DMS153 treated with DMSO at 0.1 percent for 48 hours (cell line): Measurements from ENCODE around the gene MAML1.

ENCODE experiments used
- DNase-seq: peaks from one replicate; lab custom pipeline; 2025; ENCODE audit not compliant: unreplicated experiment; lab: John Stamatoyannopoulos, UW

Gene MAML1

GRCh38 chr5:179803651-179804554 is 71.3 kb downstream of the MAML1 start:
- no peak for DNase-seq

GRCh38 chr5:179804555-179804947 is 71.9 kb downstream of the MAML1 start:
- DNase-seq = no peak

DNA sequence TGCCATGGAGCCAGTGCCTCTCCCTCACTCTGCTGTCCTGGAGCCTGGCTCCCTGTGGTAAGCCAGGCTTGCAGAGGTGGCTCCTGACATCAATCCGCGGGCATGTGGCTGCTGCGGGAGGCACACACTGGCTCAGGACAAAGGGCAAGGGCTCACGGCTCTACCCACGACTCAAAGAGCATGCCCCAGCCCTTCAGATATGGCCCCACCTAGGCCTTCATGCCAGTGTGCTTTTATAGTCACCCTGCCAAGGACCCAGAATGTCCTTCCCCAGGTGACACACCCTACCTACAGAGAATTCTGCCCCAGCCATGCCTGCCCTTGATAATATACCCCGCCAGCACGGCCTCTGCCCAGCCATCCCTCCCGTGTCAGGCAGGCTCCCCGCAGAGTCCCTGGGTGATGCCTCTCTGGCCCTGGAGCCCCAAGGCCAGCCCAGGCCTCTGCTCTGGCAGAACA is 72.5 kb downstream of the MAML1 start:
- DNase-seq = no peak

DNA sequence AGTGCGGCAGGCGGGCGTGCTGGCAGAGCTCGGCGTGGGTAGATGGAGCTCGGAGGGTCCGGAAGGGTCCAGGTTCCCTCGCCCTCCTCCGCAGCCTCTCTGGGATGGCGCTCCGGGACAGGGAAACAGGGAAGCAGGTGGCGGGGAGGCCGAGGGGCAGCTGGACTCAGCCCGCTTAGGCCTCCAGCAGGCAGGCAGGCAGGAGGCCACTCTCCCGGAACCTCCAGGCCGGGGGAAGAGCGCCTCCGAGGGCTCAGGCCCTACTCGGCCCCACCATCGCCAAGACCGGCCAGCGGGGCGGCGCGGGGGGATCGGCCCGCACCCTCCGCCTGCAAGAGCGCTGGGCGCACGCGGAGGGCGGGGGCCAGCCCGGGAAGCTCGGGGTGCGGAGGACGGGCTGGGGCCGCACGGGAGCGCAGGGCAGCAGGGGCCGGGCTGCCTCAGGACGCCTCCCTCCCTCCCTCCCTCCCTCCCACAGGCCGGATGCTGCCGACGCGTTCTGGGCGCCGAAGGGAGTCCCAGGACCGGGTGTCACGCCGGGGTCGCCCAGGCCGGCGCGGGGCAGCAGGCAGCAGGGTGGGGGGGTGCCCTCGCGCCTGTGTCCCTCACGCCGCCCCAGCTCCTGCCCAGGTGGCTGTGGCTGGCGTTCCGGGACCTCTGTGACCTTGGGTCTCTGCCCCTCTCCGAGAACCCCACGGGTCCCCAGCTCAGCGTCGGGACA is 73.1 kb downstream of the MAML1 start:
- no peak for DNase-seq

- no peak for DNase-seq
Observed at GRCh38 chr5:179806250-179807048, 73.8 kb downstream of the MAML1 start, which contains the start of gene MGAT4B. TSS of gene MGAT4B (minus strand) at chr5:179806866. CDS start at chr5:179806583, 283 bp downstream.

DNA sequence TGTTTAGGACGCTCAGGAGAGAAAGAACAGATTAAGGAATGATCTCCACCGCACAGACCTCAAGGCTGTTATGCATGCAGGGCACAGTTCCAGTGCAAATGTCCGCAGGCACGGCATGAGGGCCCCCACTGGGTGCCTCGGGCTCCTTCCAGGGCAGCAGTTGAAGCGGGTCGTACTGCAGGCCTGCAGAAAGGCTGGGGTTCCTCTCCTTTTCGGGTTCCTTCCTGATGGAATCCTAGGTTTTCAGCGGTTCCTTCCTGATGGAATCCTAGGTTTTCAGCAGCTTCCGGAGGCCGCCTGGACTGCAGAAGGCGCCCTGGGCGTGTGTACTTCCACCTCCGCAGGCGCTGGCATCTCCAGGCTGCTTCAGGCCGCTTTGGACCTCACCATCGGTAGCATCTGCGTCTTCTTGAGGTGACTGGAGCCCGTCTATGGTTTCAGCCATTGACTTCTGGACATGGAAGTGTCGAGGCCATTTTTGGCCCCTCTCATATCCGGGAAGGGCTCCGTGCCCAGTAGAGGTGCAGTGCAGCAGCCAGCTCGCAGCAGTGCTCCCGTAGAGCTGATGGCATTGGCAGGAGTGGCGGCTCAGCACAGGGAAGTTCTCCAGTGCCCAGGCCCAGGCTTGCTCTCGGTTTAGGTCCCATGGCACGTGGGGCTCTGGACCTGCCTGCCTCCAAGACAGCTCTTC is 79.7 kb downstream of the MAML1 start:
- no peak for DNase-seq

- no peak for DNase-seq
Observed at GRCh38 chr5:179812997-179813607, 80.5 kb downstream of the MAML1 start.

GRCh38 chr5:179814090-179814489 is 81.5 kb downstream of the MAML1 start:
- no peak for DNase-seq

GRCh38 chr5:179815491-179816249 is 83.0 kb downstream of the MAML1 start:
- no peak for DNase-seq

GRCh38 chr5:179816401-179816795 is 83.8 kb downstream of the MAML1 start:
- no peak for DNase-seq

DNA sequence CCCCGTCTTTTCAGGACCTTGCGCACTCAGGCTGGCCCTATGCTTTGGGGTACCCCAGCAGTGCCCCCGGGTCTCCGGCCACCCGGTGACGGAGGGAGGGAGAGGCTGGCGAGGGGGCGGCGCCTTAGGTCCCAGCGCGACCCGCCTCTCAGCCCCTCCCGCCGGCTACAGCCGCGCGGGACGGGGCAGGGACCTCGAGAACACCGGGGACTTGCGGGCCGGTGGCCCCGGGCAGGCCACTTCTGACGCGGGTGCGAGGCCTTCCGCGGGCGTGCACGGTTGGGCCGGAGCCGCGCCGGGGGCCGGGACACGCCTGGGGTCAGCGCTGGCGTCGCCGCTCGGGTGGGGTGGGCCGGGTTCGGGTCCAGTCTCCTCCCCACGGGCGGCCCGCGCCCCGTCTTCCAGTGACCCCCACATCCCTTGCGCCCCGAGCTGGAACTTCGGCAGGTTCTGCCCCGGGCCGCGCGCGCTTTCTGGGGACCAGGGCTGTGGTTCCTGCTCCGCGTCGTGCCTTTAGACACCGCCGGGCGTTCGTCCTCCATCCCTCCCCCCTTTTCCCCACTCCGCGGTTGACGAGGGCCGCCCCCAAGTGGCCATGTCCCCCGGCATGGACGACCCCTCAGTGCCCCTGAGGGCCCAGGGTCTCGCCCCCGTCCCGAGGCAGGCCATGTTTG is 84.3 kb downstream of the MAML1 start:
- no peak for DNase-seq

DNA sequence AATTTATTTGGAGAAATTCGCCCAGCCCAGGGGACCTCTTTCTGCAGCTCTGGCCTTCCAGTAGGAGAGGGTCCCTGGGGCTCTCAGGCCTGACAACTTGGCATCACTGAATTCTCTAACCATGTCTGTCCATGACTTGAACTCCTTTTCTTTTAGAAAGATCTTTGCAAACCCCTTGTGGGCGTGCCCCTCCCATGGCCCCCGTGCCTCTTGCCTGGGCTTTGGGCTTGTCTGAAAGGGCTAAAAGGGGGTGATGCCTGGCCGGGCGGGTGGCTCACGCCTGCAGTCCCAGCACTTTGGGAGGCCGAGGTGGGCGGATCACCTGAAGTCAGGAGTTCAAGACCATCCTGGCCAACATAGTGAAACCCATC is 84.8 kb downstream of the MAML1 start:
- no peak for DNase-seq

GRCh38 chr5:179817890-179818745 is 85.5 kb downstream of the MAML1 start:
- DNase-seq = no peak

- peak; percentile 31 for DNase-seq
Observed at GRCh38 chr5:179818746-179819295, 86.2 kb downstream of the MAML1 start.

GRCh38 chr5:179819296-179820126 is 86.9 kb downstream of the MAML1 start:
- no peak for DNase-seq

DNA sequence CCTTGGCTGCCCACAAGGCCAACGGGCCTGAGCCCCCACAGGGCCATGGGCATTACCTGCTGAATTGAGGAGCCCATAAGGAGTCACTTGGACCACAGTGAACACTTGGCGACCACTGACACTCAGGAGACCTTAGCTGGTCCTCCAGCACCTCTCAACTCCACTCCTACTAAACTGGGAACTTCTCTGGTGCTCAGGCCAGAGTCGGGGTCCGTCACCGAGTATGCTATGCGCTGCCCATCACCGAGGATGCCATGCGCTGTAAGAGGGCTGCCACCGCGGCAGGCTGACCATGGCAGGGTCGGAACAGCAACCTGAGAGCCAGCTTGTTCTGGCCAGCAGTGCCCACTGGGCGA is 87.5 kb downstream of the MAML1 start:
- no peak for DNase-seq
